OCI-M1 (cell line): ENCODE results near the gene PRKACA.
"Not testable (repeated sequence)": the region's sequence is repeated elsewhere in the genome, so short reads cannot be mapped to it uniquely, and the experiment has no call there.

Experiments used
- DNase-seq: peaks from one replicate; lab custom pipeline; 2025; lab: John Stamatoyannopoulos, UW

The PRKACA gene

GRCh38 chr19:14147797-14148605, 30.4 kb upstream of the PRKACA start:
- peak; percentile 96 for DNase-seq

- DNase-seq, result peak; percentile 91
Measured at GRCh38 chr19:14146789-14147216, 29.2 kb upstream of the PRKACA start.

- not testable (repeated sequence) for DNase-seq
Measured at GRCh38 chr19:14146169-14146568, 28.6 kb upstream of the PRKACA start.

GRCh38 chr19:14145381-14145780, 27.8 kb upstream of the PRKACA start:
- no peak for DNase-seq

GRCh38 chr19:14142262-14143190, 25.0 kb upstream of the PRKACA start:
- DNase-seq, result peak; percentile 100

- no peak for DNase-seq
Measured at GRCh38 chr19:14141041-14141440, 23.5 kb upstream of the PRKACA start.

GRCh38 chr19:14139944-14140343, 22.4 kb upstream of the PRKACA start:
- peak; percentile 53 for DNase-seq

GRCh38 chr19:14138576-14139265, 21.2 kb upstream of the PRKACA start:
- DNase-seq, result no peak

GRCh38 chr19:14136509-14137281, 19.1 kb upstream of the PRKACA start, which contains the start of gene ASF1B:
Gene ASF1B, minus strand, starts transcription at chr19:14136589. Its CDS starts 133 bp downstream, at chr19:14136456.
- peak; percentile 100 for DNase-seq

- DNase-seq, result no peak
Measured at GRCh38 chr19:14135985-14136508, 18.5 kb upstream of the PRKACA start.

GRCh38 chr19:14135355-14135754, 17.8 kb upstream of the PRKACA start:
- DNase-seq, result no peak

- DNase-seq, result no peak
Measured at GRCh38 chr19:14127929-14128509, 10.5 kb upstream of the PRKACA start.

GRCh38 chr19:14127176-14127575, 9.6 kb upstream of the PRKACA start:
- no peak for DNase-seq

- DNase-seq, result no peak
Measured at GRCh38 chr19:14122924-14123323, 5.4 kb upstream of the PRKACA start.

GRCh38 chr19:14120497-14120780, 2.9 kb upstream of the PRKACA start:
- no peak for DNase-seq

GRCh38 chr19:14119644-14120496, 2.3 kb upstream of the PRKACA start:
- no peak for DNase-seq

GRCh38 chr19:14119146-14119545, 1.6 kb upstream of the PRKACA start:
- no peak for DNase-seq

GRCh38 chr19:14118165-14119051, 846 bp upstream of the PRKACA start:
- peak; percentile 99 for DNase-seq
